ENCODE data around the gene ZNF710. TPM values are rescaled to one million over a fixed set of nuclear protein-coding genes. Genes with fewer than 3 reads are reported as not detected.
A peak's percentile ranks its signal among the peaks of the same experiment; 100 is the strongest.

ZNF710 gene
- total and polyA plus RNA-seq, 2 of the 13 experiments (the other 11 are each of a cell fraction or from before 2014, with no cell fraction given), result 4.7 to 20.6 TPM

GRCh38 chr15:90126596-90127435 lies 125.7 kb downstream of the ZNF710 start (continued):
- TF ChIP-seq ZNF580 (CRISPR knock-in tag; IDR thresholded peaks at IDR 0.05; ENCODE audit: borderline replicate concordance, low read depth) (peak; percentile 56; the same call in 1 of the 2 replicates), PATZ1 (CRISPR knock-in tag; IDR thresholded peaks at IDR 0.05) (peak; percentile 52), FOXO1 (CRISPR knock-in tag; IDR thresholded peaks at IDR 0.05) (peak; percentile 51; the same call in 1 of the 2 replicates), ZFP90 (CRISPR knock-in tag; IDR thresholded peaks at IDR 0.05; ENCODE audit: borderline replicate concordance) (peak; percentile 65; the same call in 1 of the 2 replicates), FOXP1 (IDR thresholded peaks at IDR 0.05) (no peak), FOXP1 (CRISPR knock-in tag; IDR thresholded peaks at IDR 0.05) (peak; percentile 58; the same call in 1 of the 2 replicates), CREM (IDR thresholded peaks at IDR 0.05) (peak; percentile 39; the same call in 1 of the 2 replicates), CREM (CRISPR knock-in tag; IDR thresholded peaks at IDR 0.05) (no peak), ELF3 (CRISPR knock-in tag; IDR thresholded peaks at IDR 0.05) (peak; percentile 43; the same call in 1 of the 2 replicates), HOXD1 (CRISPR knock-in tag; IDR thresholded peaks at IDR 0.05) (peak; percentile 47; the same call in 1 of the 2 replicates), IRF2 (CRISPR knock-in tag; IDR thresholded peaks at IDR 0.05) (peak; percentile 52; the same call in 1 of the 2 replicates), KAT8 (CRISPR knock-in tag; IDR thresholded peaks at IDR 0.05) (peak; percentile 44; the same call in 1 of the 2 replicates), MEF2D (CRISPR knock-in tag; IDR thresholded peaks at IDR 0.05) (peak; percentile 91), UBTF (CRISPR knock-in tag; IDR thresholded peaks at IDR 0.05) (peak; percentile 29; the same call in 1 of the 2 replicates), ZNF691 (CRISPR knock-in tag; IDR thresholded peaks at IDR 0.05; ENCODE audit: borderline replicate concordance, low read depth) (peak; percentile 89; the same call in 1 of the 2 replicates), TFAP4 (IDR thresholded peaks at IDR 0.05; ENCODE audit: borderline replicate concordance, low read depth) (peak; percentile 72; the same call in 1 of the 2 replicates), ZNF431 (CRISPR knock-in tag; IDR thresholded peaks at IDR 0.05; ENCODE audit: borderline replicate concordance, low read depth) (peak; percentile 76; the same call in 1 of the 2 replicates), MIXL1 (CRISPR knock-in tag; IDR thresholded peaks at IDR 0.05) (peak; percentile 17; the same call in 1 of the 2 replicates), AKAP8 (CRISPR knock-in tag; IDR thresholded peaks at IDR 0.05) (no peak), ZNF280B (CRISPR knock-in tag; IDR thresholded peaks at IDR 0.05; ENCODE audit: borderline replicate concordance) (no peak), RARA (CRISPR knock-in tag; IDR thresholded peaks at IDR 0.05) (peak; percentile 93)

All from HepG2 (cell line).